SKM-1 (cell line): Measurements from ENCODE around the gene COA4.

Experiments
- DNase-seq: peaks from one replicate; lab custom pipeline; 2025; ENCODE audit not compliant: unreplicated experiment; lab: John Stamatoyannopoulos, UW

Gene COA4

DNA sequence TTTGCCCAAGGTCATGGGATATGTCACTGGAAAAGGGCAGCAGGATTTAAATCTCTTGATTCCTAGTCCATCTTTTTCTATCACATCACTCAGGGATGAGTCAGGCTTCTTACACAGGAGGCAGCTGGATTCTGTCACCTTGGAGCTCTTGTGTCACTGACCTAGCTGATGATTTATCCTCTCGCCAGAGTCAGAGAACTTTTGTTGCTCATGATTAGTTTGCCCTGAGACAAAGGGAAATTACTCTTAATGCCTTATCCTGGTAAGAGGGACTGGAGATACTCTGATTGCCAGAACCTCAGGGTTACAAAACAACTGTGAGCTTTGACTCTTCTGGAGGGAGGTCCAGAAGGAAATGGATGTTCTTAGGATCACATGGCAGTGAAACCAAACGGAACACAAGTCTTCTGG, 10.1 kb downstream of the COA4 start:
- DNase-seq, result no peak

DNA sequence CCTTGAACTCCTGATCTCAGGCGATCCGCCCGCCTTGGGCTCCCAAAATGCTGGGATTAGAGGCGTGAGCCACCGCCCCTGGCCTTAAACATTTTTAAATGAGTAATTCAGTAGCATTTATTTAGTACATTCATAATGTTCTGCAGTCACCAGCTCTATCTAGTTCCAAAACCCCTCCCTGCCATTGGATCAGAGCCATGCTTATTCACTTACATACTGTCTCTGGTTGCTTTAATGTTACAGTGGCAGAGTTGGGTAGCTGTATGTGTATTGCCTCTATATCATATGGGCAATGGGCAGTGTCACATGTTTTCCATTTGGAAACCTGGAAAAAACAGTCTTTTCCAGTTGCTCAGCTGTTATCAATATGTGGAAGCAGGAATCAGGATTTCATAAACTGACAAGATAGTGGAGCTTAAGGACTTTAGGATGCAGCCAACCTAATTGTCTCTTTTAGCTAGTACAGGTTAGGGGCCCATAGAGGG, 10.5 kb downstream of the COA4 start:
- DNase-seq, result no peak

DNA sequence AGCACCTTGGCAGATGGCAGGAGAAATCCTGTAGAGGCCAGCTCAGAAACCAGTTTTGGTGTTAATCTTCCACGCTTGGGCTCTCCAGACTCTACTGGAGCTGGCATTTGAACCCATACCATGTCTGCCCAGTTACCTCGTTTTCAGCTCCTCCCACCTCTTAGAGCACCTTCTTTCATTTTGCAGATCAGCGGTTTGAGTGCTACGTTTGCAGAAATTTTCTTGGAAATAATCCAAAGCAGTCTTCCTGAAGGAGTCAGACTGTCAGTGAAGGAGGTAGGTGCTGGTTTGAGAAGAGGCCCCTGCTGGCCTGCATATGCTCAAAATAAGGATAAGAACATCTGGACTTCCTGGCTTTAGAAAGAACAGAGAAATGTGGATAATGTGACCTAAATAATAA, 13.7 kb downstream of the COA4 start:
- no peak for DNase-seq

DNA sequence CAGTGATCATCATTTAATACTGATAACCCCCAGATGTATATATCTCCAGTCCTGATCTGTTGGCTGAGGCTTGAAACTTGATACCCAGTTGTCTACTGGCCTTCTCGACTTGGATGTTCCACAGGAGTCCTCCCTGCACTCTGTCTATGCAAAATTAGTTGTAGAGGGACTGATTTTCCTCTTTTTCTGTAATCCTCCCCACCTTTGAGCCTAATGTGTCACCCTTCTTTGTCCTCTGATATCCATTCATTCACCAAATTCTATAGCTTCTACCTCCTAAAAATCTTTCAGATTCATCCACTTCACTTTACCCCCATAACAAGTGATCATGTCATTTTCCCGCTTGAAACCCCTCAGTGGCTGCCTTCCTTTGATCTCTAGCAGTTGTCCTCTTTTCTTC, 16.4 kb downstream of the COA4 start:
- no peak for DNase-seq

DNA sequence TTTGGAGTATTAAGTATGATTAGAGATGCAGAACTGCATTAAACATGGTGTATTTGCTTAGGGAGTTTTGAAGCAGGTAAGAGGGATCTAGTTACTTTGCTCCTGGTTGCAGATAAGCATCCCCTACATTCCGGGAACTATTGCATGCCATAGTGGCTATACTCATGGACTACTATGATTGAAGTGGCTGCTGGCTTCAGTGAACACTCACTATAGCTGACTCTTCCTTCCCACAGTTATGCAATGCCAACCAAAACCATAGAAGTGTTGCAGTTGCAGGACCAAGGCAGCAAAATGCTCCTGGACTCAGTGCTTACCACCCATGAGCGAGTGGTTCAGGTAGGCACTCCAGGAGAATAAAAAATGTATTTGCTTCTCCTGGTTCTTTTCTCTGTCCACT, 17.0 kb downstream of the COA4 start:
- DNase-seq, result no peak

DNA sequence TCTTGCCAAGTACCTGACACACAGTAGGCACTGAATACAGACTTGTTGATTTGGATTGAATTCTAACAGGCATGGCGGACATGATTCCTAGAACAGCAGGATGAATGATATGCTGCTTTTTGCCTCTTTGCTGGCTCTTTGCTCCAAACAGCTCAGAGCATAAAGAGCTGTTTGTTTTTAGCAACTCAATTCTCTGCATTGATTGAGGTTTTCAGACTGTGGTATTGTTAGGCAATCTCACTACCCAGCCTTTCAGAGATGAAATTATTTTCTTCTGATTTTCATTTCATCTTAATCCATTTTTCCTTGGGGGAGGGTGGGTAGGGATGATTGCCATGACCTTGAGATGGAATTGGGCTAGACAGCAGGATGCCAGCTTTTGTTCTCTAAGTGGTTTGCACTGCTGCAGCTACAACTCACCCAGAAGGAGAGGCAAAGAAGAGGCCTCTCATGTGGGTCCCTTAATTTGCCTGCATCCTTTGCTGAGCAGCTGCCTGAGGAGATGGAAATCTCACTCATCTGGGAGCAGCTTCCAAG, 20.5 kb downstream of the COA4 start:
- no peak for DNase-seq

DNA sequence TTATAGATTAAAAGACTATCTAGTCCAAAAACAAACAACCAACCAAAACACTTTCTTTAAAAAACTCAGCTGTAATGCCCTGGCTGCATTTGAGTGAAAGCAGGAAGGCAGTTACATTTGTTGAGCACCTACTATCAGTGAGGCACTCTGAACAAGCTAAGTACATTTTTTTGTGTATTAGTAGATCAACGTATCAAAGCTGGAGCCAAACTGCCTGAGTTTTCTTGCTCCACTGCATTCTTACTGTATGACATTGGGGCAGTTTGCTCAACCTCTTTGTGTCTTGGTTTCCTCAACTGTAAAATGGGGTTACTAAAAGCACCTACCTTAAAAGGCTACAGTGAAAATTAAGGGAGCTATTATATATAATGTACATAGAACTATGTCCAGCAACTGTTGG, 22.0 kb downstream of the COA4 start:
- no peak for DNase-seq

DNA sequence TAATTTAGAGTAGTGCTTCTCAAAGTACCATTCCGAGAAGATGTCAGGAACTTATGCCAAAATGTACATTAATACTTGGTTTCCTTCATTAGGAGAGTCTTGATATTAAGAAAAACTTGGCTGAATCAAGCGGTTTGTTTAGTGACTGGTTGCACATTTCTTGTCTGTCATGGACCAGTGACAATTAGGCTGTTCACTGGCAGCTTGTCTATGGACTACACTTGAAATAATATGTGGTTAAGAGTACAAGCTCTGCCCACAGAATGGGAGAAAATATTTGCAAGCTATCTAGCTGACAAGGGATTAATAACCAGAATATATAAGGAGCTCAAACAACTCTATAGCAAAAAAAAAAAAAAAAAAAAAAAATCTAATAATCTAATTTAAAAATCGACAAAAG, 24.6 kb downstream of the COA4 start:
- DNase-seq, result no peak

DNA sequence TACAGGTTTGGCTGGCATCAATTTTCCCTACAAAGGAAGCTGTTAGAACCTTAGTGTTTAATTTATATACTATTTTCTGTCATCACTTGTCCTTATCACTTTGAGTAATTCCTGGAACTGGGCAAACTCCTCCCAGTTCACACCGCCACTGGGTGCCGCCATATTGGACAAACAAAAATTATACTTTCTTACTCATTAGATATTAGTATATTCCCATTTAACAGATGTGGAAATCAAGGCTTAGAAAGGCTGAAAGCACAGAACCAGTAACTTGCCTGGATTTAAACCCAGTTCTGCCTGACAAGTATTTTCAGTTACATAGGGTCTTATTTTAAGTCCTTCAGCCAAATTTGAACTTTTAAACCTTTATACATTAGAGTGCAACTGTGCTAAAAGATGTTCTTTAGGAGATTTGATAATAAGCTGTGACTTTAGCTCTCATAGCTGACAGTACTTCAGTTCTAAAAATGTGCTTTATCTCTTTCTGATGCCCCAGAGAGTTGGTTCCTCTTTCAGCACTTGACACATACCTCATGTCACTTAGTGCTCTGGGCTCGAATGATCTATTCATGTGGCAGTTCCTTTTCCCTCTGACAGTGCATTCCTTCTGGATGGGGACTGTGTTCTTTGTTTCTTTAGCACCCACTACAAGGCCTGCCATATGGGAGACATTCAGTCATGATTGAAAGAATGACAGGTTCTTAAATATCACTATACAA, 25.4 kb downstream of the COA4 start:
- peak; percentile 36 for DNase-seq

DNA sequence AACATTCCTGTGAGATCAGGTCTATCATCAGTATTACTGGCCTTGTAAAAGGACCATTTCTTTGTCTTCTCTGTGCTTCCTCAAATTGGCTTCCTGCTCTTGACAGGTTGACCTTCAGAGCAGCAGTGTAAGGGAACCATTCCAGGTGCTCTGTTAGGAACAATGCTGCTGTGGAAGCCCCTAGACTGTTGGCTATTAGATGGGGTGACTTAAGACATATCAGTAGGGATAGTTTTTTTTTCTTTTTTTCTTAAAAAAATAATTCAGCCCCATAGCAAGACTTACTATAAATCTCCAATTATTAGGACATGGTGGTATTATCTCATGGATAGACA, 37.6 kb downstream of the COA4 start:
- no peak for DNase-seq

DNA sequence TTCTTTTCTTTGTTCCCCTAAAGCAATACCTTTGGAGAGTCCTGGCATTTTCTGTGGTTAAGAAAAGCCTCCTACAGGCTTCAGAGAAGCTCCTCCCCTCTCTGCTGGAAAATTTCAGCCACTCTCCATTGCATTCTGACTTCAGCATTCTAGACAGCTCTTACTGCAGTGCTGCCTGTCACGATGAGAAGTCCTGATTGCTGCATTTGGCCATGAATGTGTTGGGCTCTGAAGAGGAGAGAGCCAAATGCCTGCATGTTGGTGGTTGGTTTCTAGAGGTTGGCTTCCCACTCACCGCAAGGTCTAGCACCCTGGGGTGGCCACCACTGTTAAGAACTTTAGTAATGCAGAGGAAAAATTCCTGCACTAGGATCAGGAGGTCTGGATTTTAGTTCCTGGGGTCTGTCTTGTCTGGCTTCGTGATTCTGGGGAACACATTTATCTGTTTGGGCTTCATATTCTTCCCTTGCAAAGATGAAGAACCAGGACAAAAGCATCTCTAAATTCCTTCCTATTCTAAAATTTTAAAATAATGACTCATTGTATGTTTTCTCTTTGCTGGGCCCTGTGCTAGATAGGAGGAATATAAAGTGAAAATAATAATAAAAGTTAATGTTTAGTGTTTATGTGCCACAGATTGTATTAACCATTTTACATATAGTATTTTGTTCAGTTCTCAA, 38.1 kb downstream of the COA4 start:
- DNase-seq, result no peak

DNA sequence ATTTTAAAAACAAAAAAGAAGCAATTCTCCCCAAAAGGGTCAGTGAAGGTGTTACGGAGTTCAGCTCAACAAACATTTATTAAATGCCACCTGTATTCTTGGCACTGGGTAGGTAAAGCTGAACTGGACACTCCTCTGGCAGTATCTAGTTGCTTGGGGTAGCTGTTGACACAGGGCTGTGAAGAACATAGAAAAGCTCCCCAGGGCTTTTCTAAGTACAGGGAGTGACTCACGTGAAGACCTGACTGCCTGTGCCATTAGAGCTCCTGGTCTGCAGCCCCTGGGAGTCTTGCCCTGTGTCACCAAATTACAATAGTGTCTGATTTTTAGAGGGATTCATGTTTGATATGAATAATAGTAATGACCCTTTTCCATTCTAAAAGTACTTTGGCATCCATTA, 43.6 kb downstream of the COA4 start:
- no peak for DNase-seq

DNA sequence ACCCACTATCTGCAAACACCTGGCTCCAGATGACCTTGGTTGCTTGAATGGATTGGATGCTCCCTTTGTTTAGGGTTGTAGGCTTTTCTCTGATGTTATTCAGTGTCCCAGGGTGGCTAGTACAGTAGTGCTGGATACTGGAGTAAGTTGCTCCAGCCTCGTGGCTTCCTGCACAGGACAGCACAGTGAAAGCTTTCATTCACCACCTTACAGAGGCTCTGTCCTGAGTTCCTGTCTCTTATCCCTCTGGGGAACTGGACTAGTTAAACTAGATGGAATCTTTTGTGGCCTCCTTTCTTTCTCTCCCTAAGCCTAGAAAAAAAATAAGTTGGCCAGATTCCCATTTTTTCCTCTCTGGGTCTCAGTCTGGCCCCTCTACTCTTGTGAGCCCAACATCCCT, 46.4 kb downstream of the COA4 start:
- no peak for DNase-seq
